K562 (cell line): ENCODE results near the gene LRRC4. TPM values are rescaled to one million over a fixed set of nuclear protein-coding genes. Genes with fewer than 3 reads are reported as not detected.

Experiments used
- ATAC-seq: fragments of 200-7000 bp; cut with Tn5 transposase; 3 replicates; pipeline ENCODE4 v1.9.1; 2020; ENCODE audit warnings: moderate library complexity
- BruUV-seq: library from RNA; stranded (reverse); fragments of 400-500 nt; replicated peaks from 2 replicates; lab custom pipeline; 2021; lab: Mats Ljungman, UMichigan
- CTCF ChIA-PET: fragments of 300-600 bp; formaldehyde crosslinking; extraction: SDS; loops from one replicate; lab custom pipeline; 2021; ENCODE audit warnings: low intra/inter-chr PET ratio; lab: Yijun Ruan, JAX
- POLR2A ChIA-PET: fragments of 300-600, 350-650 bp; sonication (Branson Sonifier 250); formaldehyde crosslinking; extraction: SDS; loops from one replicate; lab custom pipeline; 2021; ENCODE audit warnings: antibody characterized with exemption, inconsistent platforms; lab: Yijun Ruan, JAX
- DNase-seq, 4 experiments: peaks; one replicate each; pipeline versions ENCODE4 v3.0.0 to v3.0.0-alpha.2; 2011 to 2018; ENCODE audit warnings: low spot score in 3 of 4, mixed read lengths in 3 of 4; ENCODE audit errors: extremely low read depth in 1 of 4
- FAIRE-seq: peaks from 2 replicates; lab custom pipeline; 2011; peaks lifted over from hg19 to GRCh38; lab: Jason Lieb, UNC
- H2AFZ ChIP-seq: 2 replicates; pipeline ENCODE4 v1.6.0; 2011; ENCODE audit warnings: low read depth, low read length, control low read depth, inconsistent platforms
- H3K27ac ChIP-seq: fragments of 200-600 bp; 3 replicates; pipeline ENCODE4 v1.8.0; 2011; ENCODE audit warnings: low read depth, mild to moderate bottlenecking, control low read depth, inconsistent platforms, low read length, moderate library complexity, mixed read lengths; ENCODE audit errors: extremely low read depth
- H3K27me3 ChIP-seq, 2 experiments: fragments of 300-600 bp in 1 of 2; 2 replicates in 1 of 2; 3 replicates in 1 of 2; pipeline versions ENCODE4 v1.6.0 to v1.8.0; 2011; ENCODE audit warnings: inconsistent platforms in 2 of 2, low read length in 2 of 2, mild to moderate bottlenecking in 1 of 2, mixed read lengths in 1 of 2, moderate library complexity in 1 of 2; ENCODE audit not compliant: control insufficient read depth in 2 of 2, insufficient read depth in 2 of 2
- H3K36me3 ChIP-seq: fragments of 300-600 bp; 3 replicates; pipeline ENCODE4 v1.8.0; 2011; ENCODE audit warnings: mild to moderate bottlenecking, low read length, inconsistent platforms; ENCODE audit not compliant: control insufficient read depth, insufficient read depth
- H3K4me1 ChIP-seq, 2 experiments: fragments of 200-600 bp in 1 of 2; replicated peaks in 1 of 2; 2 replicates in 1 of 2; 3 replicates in 1 of 2; pipeline versions ENCODE4 v1.5.1 to v1.8.0; 2011; ENCODE audit warnings: inconsistent platforms in 2 of 2, low read length in 2 of 2, mild to moderate bottlenecking in 1 of 2, mixed read lengths in 1 of 2, moderate library complexity in 1 of 2; ENCODE audit not compliant: control insufficient read depth in 2 of 2, insufficient read depth in 2 of 2
- H3K4me2 ChIP-seq: 2 replicates; pipeline ENCODE4 v1.6.1; 2011; ENCODE audit warnings: low read length, control low read depth, inconsistent platforms, mixed read lengths; ENCODE audit not compliant: insufficient read depth
- H3K4me3 ChIP-seq: fragments of 200-600 bp; sonication (generic), shearing (Covaris generic); 2 replicates; pipeline ENCODE4 v1.5.1; 2016; ENCODE audit warnings: control low read depth, inconsistent platforms
- H3K79me2 ChIP-seq: fragments of 200-600 bp; 3 replicates; pipeline ENCODE4 v1.8.0; 2011; ENCODE audit warnings: low read length, inconsistent platforms; ENCODE audit not compliant: control insufficient read depth, insufficient read depth
- H3K9ac ChIP-seq, 2 experiments: 2 replicates each; pipeline versions ENCODE4 v1.6.0 to v1.6.1; 2011; ENCODE audit warnings: low read depth in 2 of 2, low read length in 2 of 2, control low read depth in 1 of 2, inconsistent platforms in 1 of 2, mild to moderate bottlenecking in 1 of 2, mixed read lengths in 1 of 2; ENCODE audit not compliant: insufficient read depth in 1 of 2
- H3K9me1 ChIP-seq: one replicate; pipeline ENCODE4 v1.6.0; 2011; ENCODE audit warnings: inconsistent platforms, mild to moderate bottlenecking, low read length, moderate library complexity; ENCODE audit not compliant: control insufficient read depth, insufficient read depth
- H3K9me3 ChIP-seq: replicated peaks from 2 replicates; pipeline ENCODE4 v1.5.1; 2011; ENCODE audit warnings: low read depth, low read length, inconsistent platforms; ENCODE audit not compliant: control insufficient read depth, insufficient read depth
- H4K20me1 ChIP-seq: replicated peaks from 2 replicates; pipeline ENCODE4 v1.6.1; 2011; ENCODE audit warnings: low read length, inconsistent platforms, mixed read lengths; ENCODE audit not compliant: control insufficient read depth, insufficient read depth
- GABPB1 ChIP-seq: sonication (generic); formaldehyde crosslinking; IDR thresholded peaks from 2 replicates; pipeline ENCODE4 v1.8.0; 2022; ENCODE audit warnings: mild to moderate bottlenecking, missing genetic modification reagents
- JUN ChIP-seq, 2 experiments: sonication (generic) in 1 of 2; formaldehyde crosslinking in 1 of 2; IDR thresholded peaks; 2 replicates each; pipeline versions ENCODE4 v1.6.1 to v1.8.0; 2012 to 2022; ENCODE audit warnings: borderline replicate concordance in 2 of 2, mild to moderate bottlenecking in 2 of 2, improper control_type of control experiment in 1 of 2, low read depth in 1 of 2, low read length in 1 of 2, missing genetic modification reagents in 1 of 2
- MTA3 ChIP-seq: fragments of 450-650 bp; formaldehyde crosslinking; IDR thresholded peaks from 2 replicates; pipeline ENCODE4 v1.6.1; 2017; ENCODE audit warnings: mild to moderate bottlenecking, borderline replicate concordance
- NUFIP1 ChIP-seq: fragments of 450-650 bp; IDR thresholded peaks from 2 replicates; pipeline ENCODE4 v1.6.1; 2018; ENCODE audit not compliant: partially characterized antibody
- POLR2A ChIP-seq: fragments of 450-650 bp; conservative IDR thresholded peaks from 2 replicates; pipeline ENCODE4 v1.6.1; 2016
- RFX1 ChIP-seq: fragments of 450-650 bp; IDR thresholded peaks from 2 replicates; pipeline ENCODE4 v1.6.1; 2016; ENCODE audit warnings: mild to moderate bottlenecking, moderate library complexity
- TAF9B ChIP-seq: fragments of 450-650 bp; IDR thresholded peaks from 2 replicates; pipeline ENCODE4 v1.6.1; 2018; ENCODE audit warnings: mild to moderate bottlenecking; ENCODE audit not compliant: partially characterized antibody
- USF2 ChIP-seq: sonication (generic); formaldehyde crosslinking; IDR thresholded peaks from 2 replicates; pipeline ENCODE4 v1.5.0; 2020; ENCODE audit warnings: missing genetic modification reagents
- ZNF57 ChIP-seq: fragments of 450-650 bp; formaldehyde crosslinking; IDR thresholded peaks from 2 replicates; pipeline ENCODE4 v1.4.0; 2020; ENCODE audit warnings: mild to moderate bottlenecking, moderate library complexity
- WGBS: fragments of 100-300 bp; shearing (Covaris generic); methylation state at CpG from one replicate; pipeline ENCODE4 v1.1.6; 2016; ENCODE audit warnings: low coverage, mixed read lengths; ENCODE audit not compliant: insufficient coverage; ENCODE audit errors: missing lambda C conversion rate; 5-methylcytosine and 5-hydroxymethylcytosine counted together
- in situ Hi-C: fragments of 300-500 bp; cut with MboI; formaldehyde crosslinking; loops from 4 replicates; pipeline ENCODE4 v1.15.0; 2018; ENCODE audit warnings: inconsistent platforms, mixed read lengths
- intact Hi-C: fragments of 100-400 bp; cut with micrococcal nuclease; formaldehyde crosslinking; loops from 2 replicates; pipeline ENCODE4 v1.14.2; 2022
- polyA plus RNA-seq, 8 experiments: library from polyadenylated mRNA; depleted of rRNA in 4 of 8; stranded (reverse) in 5 of 8; unstranded in 3 of 8; fragments of >200 nt; fragmentation: Nextera tagmentation in 2 of 8; fragmentation: Illumina TruSeq in 1 of 8; extraction: Ambion mirVana in 2 of 8; extraction: Trizol in 1 of 8; gene quantifications; 2 replicates each; pipeline versions ENCODE4 v1.2.1 to v1.2.3, GENCODE V29; 2011 to 2014; ENCODE audit warnings: inconsistent platforms in 1 of 8, missing spikeins in 1 of 8
- total RNA-seq, 7 experiments: library from RNA; depleted of rRNA in 6 of 7; stranded (reverse); fragments of >200 nt in 6 of 7; fragmentation: Illumina TruSeq in 2 of 7; extraction: Trizol in 2 of 7; gene quantifications; 2 replicates each; pipeline versions ENCODE4 v1.2.1 to v1.2.3, GENCODE V29; 2011 to 2021; ENCODE audit warnings: low replicate concordance in 1 of 7
- TF ChIP-seq, protein P1 (sequence below): fragments of 450-650 bp; formaldehyde crosslinking; IDR thresholded peaks from 2 replicates; pipeline ENCODE4 v1.4.0; 2022; ENCODE audit warnings: mild to moderate bottlenecking, moderate library complexity
- TF ChIP-seq, protein P2 (sequence below), 2 experiments: fragments of 450-650 bp; formaldehyde crosslinking in 1 of 2; IDR thresholded peaks; 2 replicates each; pipeline versions ENCODE4 v1.4.0 to v1.6.1; 2014 to 2020; ENCODE audit warnings: mild to moderate bottlenecking in 2 of 2, borderline replicate concordance in 1 of 2, low read depth in 1 of 2
- TF ChIP-seq, protein P3 (sequence below): fragments of 250-450 bp; sonication (Bioruptor Pico); IDR thresholded peaks from 2 replicates; pipeline ENCODE4 v1.8.0; 2021; ENCODE audit warnings: borderline replicate concordance, mild to moderate bottlenecking, moderate library complexity; ENCODE audit not compliant: poor library complexity, severe bottlenecking

LRRC4 gene
- total and polyA plus RNA-seq, 9 of the 15 experiments (the other 6 are each of a cell fraction or from before 2014, with no cell fraction given), result 0.04 to 0.11 TPM; not detected in 7

DNA sequence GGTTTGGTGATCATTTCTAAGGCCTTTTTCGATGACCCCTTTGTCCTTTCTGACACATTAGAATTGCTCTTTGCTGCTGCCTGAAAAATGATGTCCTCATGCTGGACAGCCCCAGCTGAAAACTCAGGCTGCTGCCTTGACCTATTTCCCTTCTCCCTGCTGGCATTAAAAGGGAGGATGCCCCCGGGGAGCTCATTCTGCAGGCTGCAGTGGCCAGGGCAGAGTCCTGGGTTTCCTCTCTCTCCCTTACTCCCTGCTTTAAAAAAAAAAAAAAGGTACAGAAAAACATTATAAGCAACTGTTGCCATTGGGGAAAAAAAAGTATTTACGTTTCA, 35.4 kb downstream of the LRRC4 start:
- Histone ChIP-seq H3K9me1 (peaks cover 7% of the 10 kb centered on the region), H3K4me3 (no peak overlapping the region), H3K27ac (no peak overlapping the region), H3K9me3 (no peaks in the 10 kb centered on the region), H3K27me3 (no peaks in the 10 kb centered on the region), H4K20me1 (peaks cover 11% of the 10 kb centered on the region; the same call in 1 of the 2 replicates), H3K9ac (no peak overlapping the region; a peak in 1 of 4 replicates), H3K36me3 (peaks cover 83% of the 10 kb centered on the region), H3K79me2 (peaks cover 7% of the 10 kb centered on the region; the same call in 1 of the 3 replicates), H3K4me1 (peaks cover 37 to 52% of the 10 kb centered on the region in 2 experiments; a peak in 4 of 5 replicates), H2AFZ (no peak overlapping the region), H3K4me2 (no peak overlapping the region)
- no TSS peak for BruUV-seq
- in situ Hi-C loops, result no loop called here
- intact Hi-C loops, result loop anchor here (5.0 kb wide), 1 partner anchor 154 kb away; no protein-coding TSS in a partner anchor
- WGBS, result 46% methylated on average over 3 of the region's 3 CpGs
- POLR2A ChIA-PET, result interaction anchor here (0.5 to 2.3 kb wide), 7 partner anchors 8 to 157 kb away, joined by 3 to 10 read pairs (median 4); no protein-coding TSS in a partner anchor
- no peak for FAIRE-seq
- DNase-seq, result no peak
- peak; percentile 3 for ATAC-seq
- CTCF ChIA-PET, result no interaction called here
- TF ChIP-seq, protein P1, sequence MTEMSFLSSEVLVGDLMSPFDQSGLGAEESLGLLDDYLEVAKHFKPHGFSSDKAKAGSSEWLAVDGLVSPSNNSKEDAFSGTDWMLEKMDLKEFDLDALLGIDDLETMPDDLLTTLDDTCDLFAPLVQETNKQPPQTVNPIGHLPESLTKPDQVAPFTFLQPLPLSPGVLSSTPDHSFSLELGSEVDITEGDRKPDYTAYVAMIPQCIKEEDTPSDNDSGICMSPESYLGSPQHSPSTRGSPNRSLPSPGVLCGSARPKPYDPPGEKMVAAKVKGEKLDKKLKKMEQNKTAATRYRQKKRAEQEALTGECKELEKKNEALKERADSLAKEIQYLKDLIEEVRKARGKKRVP (CRISPR knock-in tag), result no peak
- TF ChIP-seq GABPB1 (CRISPR knock-in tag) (no peak), NUFIP1 (no peak), TAF9B (no peak), ZNF57 (CRISPR knock-in tag) (no peak), JUN (IDR thresholded peaks at IDR 0.05; ENCODE audit: borderline replicate concordance, low read depth, low read length) (no peak), JUN (CRISPR knock-in tag; IDR thresholded peaks at IDR 0.05; ENCODE audit: borderline replicate concordance) (no peak), POLR2A (no peak), USF2 (no peak), RFX1 (no peak), MTA3 (no peak)
- TF ChIP-seq, protein P2, sequence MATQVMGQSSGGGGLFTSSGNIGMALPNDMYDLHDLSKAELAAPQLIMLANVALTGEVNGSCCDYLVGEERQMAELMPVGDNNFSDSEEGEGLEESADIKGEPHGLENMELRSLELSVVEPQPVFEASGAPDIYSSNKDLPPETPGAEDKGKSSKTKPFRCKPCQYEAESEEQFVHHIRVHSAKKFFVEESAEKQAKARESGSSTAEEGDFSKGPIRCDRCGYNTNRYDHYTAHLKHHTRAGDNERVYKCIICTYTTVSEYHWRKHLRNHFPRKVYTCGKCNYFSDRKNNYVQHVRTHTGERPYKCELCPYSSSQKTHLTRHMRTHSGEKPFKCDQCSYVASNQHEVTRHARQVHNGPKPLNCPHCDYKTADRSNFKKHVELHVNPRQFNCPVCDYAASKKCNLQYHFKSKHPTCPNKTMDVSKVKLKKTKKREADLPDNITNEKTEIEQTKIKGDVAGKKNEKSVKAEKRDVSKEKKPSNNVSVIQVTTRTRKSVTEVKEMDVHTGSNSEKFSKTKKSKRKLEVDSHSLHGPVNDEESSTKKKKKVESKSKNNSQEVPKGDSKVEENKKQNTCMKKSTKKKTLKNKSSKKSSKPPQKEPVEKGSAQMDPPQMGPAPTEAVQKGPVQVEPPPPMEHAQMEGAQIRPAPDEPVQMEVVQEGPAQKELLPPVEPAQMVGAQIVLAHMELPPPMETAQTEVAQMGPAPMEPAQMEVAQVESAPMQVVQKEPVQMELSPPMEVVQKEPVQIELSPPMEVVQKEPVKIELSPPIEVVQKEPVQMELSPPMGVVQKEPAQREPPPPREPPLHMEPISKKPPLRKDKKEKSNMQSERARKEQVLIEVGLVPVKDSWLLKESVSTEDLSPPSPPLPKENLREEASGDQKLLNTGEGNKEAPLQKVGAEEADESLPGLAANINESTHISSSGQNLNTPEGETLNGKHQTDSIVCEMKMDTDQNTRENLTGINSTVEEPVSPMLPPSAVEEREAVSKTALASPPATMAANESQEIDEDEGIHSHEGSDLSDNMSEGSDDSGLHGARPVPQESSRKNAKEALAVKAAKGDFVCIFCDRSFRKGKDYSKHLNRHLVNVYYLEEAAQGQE (IDR thresholded peaks at IDR 0.05; ENCODE audit: borderline replicate concordance), result no peak
- TF ChIP-seq, protein P2 (CRISPR knock-in tag; IDR thresholded peaks at IDR 0.05; ENCODE audit: low read depth), result no peak
- TF ChIP-seq, protein P3, sequence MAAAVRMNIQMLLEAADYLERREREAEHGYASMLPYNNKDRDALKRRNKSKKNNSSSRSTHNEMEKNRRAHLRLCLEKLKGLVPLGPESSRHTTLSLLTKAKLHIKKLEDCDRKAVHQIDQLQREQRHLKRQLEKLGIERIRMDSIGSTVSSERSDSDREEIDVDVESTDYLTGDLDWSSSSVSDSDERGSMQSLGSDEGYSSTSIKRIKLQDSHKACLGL (CRISPR knock-in tag), result no peak
